ENCODE data around the gene CCL1. TPM values are rescaled to one million over a fixed set of nuclear protein-coding genes. Genes with fewer than 3 reads are reported as not detected.

Gene CCL1
- total and polyA plus RNA-seq, 9 of the 15 experiments (the other 6 are each of a cell fraction or from before 2014, with no cell fraction given): 0.45 TPM; not detected in 8

- TF ChIP-seq TAF7 (tag; IDR thresholded peaks at IDR 0.05) (no peak), SMARCA5 (IDR thresholded peaks at IDR 0.05) (no peak), ZNF668 (CRISPR knock-in tag; IDR thresholded peaks at IDR 0.05) (no peak), HEY1 (CRISPR knock-in tag; IDR thresholded peaks at IDR 0.05; ENCODE audit: borderline replicate concordance) (no peak), HDAC6 (IDR thresholded peaks at IDR 0.05; ENCODE audit: low read depth, low read length) (no peak), ZKSCAN1 (IDR thresholded peaks at IDR 0.05; ENCODE audit: low read depth, low read length) (peak; percentile 46; the same call in 1 of the 2 replicates), ELF4 (CRISPR knock-in tag; IDR thresholded peaks at IDR 0.05) (no peak), CTCF (IDR thresholded peaks at IDR 0.05 in 2 of 3, conservative IDR thresholded peaks at IDR 0.05 in 1 of 3; ENCODE audit: insufficient read depth in 2 of 3, low read depth in 1 of 3, low read length in 3 of 3) (peak; percentile 36 to 54 (median 52)), THAP7 (CRISPR knock-in tag; IDR thresholded peaks at IDR 0.05) (no peak), ZNF830 (CRISPR knock-in tag; IDR thresholded peaks at IDR 0.05) (no peak), ARID3A (IDR thresholded peaks at IDR 0.05; ENCODE audit: borderline replicate concordance, low read depth, low read length) (peak; percentile 73; the same call in 1 of the 2 replicates)
Observed at GRCh38 chr17:34318474-34318873, 44.6 kb downstream of the CCL1 start (continued).

Measured in K562 (cell line).